Measurements from ENCODE around the gene TTC9.

Gene TTC9

DNA sequence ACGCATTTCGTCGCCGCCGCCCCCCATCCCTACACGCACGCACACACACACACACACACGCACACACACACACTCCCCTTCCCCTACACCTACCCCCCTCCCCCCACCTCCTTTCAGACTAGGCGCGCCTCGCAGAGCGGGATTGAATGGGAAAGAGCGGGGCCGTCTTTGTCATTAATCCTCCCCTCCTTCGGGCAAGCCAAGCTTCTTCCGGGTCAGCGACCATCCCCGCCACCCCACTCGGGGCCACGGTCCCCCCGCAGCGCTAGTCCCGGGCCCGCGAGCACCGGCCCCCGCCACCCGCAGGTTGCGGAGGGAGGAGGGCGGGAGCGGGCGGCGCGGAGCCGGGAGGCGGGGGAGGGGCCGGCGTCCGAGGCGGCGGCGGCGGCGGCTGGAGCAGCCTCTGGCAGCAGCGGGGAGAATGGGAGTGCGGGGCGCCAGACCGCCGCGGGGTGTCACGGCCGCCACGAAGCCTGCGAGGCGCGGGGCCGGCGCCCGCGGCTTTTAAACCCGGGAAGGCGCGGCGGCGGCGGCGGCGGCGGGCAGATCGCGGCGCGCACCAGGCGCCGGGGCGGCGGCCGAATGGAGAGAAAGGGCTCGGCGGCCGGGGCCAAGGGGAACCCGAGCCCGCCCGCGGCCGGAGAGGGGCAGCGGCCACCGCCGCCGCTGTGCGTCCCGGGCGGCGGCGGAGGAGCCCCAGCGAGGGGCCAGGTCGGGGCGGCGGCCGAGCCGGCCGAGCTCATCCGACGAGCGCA lies at the start of gene TTC9:
TTC9 (plus strand) TSS at position 369 of the 755 bp plus-strand sequence; CDS start at position 583, 214 bp downstream.
- no peak for DNase-seq

DNA sequence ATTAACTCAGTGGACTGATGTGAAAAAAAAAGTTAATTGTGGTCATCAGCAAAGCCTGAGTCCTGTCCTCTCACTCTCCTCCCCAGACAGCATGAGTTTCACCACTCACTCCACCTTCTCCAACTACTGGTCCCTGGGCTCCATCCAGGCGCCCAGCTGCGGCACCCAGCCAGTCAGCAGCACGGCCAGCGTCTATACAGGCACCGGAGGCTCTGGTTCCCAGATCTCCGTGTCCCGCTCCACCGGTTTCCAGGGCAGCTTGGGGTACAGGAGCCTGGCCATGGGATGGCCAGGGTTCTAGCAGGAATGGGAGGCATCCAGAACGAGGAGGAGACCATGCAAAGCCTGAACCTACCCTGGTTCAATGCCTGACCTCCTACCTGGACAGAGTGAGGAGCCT lies 47.3 kb upstream of the TTC9 start:
- DNase-seq: no peak

DNA sequence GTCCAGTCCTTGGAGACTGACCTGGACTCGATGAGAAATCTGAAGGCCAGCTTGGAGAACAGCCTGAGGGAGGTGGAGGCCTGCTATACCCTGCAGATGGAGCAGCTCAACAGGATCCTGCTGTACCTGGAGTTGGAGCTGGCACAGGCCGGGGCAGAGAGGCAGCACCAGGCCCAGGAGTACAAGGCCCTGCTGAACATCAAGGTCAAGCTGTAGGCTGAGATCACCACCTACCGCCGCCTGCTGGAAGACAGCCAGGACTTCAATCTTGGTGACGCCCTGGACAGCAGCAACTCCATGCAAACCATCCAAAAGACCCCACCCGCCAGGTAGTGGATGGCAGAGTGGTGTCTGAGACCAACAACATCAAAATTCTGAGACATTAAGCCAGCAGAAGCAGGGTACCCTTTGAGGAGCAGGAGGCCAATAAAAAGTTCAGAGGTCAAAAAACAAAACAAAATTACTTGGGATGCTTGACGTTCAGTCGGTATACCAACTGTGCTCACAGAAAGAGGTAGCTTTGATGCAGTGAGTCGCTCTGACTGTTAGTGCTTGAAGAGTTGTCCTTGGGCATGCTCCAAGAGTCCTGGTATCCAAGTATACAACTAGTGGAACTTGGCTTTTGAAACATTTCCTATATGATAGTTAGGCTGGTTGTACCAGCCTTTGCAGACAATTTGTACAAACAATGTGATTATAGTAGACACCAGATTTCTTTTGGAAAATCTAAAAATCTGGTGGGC lies 46.1 kb upstream of the TTC9 start:
- no peak for DNase-seq

DNA sequence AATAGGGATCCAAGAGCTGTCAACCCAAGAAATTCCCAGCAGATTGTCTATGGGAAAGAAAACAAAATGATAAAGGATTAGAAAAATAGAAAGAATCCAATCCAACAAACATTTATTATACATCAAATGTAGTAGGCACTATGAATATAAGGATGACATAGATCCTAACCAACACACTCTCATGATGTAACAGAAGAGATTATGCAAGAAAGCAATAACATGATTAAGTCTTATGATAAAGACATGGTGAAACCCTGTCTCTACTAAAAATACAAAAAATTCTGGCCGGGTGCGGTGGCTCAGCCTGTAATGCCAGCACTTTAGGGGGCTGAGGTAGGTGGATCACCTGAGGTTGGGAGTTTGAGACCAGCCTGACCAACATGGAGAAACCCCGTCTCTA lies 44.0 kb upstream of the TTC9 start:
- no peak for DNase-seq

DNA sequence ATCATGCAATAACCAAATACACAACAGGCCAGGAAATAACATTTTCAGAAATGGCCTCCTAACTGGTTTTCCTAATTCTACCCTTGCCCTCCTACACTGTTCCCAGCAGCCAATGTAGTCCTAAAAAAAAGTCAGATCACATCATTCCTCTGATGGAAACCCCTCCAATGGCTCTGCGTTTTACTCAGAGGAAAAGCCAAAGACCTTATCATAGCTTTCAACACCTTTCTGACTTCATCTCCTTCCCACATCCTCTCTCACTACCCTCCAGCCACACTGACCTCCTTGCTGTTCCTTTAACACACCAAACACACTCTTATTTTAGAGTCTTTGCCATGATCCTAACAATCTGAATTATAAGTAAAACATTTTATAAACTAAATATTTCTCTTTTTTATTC lies 42.4 kb upstream of the TTC9 start:
- no peak for DNase-seq

DNA sequence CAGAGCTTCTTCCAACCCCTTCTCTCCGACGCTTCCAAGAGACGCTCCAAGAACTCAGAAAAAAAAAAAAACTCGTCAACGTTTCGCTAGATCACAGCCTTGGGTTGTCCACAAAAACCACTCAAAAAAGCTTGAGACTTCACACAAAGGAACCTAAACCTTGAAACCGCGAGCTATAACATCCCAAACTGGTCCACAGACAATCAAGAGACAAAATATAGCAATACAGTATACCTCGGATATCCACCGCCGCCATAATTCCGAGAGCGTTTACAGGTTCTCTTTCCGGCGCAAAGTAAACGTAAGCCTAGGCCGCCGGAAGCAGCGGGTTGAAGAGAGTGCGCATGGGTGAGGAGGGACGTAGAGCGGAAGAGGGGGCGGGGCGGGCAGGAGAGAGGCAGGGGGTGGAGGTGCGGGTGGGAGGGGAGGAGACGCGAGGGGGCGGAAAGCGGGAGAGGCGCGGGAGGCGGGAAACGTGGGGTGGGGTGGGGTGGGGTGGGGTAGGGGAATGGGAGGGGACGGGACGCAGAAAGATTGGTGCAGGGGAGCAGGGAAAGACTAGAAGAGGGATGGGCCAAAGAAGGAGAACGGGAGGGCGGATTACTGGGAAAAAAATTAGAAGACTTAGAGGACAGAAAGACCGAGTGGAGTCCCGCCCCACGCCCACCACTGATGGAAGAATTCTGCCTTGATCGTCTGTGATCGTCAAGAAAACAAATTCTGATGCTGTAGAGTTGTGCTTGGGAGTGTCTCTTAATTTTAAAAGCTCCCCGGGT lies 41.1 kb upstream of the TTC9 start, which contains the start of gene MED6:
MED6 (minus strand) TSS at position 274 of the 776 bp plus-strand sequence; CDS start at position 256, 18 bp downstream.
- DNase-seq: peak; percentile 93

DNA sequence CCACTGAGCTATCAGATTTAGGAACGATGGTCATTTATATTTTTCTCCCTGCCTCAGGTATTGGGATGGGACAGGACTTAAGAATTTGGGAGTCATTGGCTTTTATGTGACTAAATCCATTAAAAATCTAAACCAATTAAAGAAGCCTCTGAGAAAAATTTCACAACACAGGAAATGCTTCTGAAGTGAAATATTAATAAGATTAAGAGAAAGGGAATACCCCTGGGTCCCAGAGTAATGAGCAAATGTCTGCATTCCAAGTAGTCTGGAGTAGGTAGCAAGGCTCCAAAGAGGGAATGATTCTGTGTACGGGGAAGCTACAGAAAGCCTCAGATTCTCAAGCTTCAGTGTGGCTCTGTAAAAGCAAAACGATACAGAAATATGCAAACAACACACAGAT lies 40.6 kb upstream of the TTC9 start:
- peak; percentile 64 for DNase-seq

DNA sequence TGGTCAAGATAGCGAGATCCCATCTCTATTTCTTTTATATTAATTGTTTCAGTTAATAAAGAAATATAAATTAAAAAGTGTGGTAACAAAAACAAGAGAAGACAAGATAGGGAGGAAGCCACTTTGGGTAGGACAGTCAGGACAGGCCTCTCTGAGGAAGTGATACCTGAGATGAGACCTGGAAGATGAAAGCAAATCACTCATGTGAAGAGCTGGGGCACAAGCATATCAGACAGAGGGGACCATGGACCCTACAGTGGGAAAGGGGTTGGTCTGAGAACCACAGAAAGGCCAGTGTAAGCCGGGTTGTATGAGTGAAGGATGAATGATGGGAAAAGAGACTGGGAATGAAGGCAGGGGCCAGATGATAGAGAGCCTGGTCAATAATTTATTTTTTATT lies 39.5 kb upstream of the TTC9 start:
- DNase-seq: no peak

DNA sequence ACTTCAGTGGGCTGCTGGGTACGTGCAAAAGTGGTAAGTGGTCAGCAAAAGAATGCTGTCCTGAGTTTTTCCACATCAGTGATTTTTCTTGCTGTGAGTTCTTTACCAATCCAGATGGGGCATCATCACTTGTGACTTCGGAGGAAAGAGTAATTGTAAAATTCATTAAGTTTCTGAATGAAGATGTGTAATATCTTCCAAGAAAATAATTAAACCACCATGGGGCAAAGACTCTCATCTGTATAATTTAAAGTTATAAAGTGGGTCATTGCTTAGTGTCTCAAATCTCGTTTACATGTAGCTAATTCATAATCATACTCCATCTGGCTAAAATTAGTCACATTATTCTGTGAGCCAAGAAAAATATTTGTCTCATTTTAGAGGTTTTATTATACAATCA lies 30.5 kb upstream of the TTC9 start:
- DNase-seq: no peak

DNA sequence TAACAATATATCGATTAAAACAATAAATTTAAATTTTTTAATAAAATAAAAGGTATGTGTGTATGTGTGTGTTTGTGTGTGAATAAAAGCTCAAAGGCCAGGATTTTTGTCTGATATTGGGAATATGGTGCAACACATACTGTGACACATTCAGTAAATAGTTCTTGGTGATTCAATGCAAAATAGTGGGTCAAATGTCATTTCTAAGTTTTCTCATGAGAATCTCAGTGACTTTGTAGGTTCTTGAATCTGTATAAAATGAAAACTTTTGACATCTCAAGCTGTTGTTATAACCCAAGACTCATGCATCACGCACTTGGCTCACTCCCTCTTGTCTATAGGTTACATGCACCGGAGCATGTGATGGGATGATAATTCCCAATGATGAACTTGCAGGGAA lies 25.1 kb upstream of the TTC9 start:
- no peak for DNase-seq

DNA sequence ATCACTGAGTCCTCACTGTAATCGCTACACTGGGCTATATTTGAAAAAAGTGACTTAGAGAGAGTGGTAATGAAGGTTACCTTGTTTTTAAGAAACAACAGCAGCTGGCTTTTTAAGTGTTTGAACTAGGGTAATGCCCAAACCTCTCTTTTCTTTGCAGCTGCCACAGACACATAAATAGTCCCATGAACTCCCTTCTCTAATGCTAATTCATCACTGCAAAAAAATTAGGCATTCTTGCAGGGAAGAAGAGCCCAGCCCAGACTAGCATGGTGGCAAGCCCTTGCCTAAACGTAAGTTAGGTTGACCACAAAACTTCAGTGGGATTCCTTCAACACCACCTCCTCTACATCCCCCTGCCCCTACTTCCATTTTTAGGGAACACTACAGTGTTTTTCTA lies 23.4 kb upstream of the TTC9 start:
- DNase-seq: no peak

DNA sequence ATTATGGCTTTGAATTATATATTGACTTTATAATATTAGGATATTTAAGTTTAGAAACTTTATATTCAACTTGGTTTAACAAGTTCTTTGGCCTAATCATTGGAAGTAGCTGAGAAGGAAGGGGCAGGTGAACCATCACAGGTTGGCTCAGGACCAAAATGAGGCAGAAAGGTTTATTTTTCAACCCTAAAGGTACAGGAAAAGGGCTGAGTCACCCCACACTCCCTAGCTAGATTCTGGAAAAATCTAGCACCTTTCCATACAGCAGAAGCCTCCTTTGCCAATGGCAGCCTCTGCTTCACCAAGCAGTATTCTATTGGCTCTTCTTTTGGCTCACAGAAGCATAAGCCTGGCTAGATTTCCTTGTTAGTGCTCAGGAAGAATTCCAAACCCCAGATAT lies 22.0 kb upstream of the TTC9 start:
- no peak for DNase-seq

DNA sequence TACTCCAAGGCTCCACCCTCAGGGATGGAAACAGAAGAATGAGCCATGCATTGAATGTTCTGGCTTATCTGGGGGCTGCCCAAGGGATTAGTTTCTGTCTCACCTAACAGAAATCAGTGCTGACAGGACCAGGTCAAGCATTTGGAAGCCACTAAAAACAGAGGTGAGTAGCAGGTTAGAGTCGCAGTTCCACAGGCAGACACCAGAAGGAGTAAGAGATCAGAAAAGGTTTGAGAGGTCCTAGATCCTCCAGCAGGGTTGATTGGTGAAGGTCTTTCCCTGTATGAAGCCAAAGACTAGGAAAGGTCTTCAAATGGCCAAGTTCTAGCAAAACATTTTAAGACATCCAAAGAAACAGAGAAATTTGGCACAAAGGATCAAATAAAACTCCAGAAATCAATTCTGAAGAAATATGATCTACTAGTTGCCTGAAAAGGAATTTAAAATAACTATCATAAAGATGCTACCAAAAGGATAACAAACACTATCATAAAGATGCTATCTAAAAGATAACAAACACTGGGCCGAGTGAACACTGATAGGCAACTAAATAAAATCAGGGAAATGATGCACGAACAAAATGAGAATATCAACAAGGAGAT lies 19.5 kb upstream of the TTC9 start:
- peak; percentile 21 for DNase-seq

DNA sequence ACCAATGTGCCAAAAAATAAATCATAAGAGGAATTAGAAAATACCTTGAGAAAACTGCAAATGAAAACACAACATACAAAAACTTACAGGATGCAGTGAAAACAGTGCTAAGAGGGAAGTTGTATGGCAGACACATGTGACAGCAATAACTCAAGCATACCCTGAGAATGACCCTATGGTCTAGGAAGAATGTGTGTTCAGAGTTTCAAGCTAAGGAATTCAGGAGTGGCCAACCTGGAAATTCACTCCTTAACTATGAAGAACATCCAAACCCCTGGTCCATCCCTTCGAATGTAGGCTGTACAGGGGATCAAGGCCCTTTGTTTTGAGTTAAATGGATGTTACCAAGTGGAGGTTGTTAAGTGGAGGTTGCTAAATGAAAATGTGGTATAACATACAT lies 16.7 kb upstream of the TTC9 start:
- peak; percentile 10 for DNase-seq

DNA sequence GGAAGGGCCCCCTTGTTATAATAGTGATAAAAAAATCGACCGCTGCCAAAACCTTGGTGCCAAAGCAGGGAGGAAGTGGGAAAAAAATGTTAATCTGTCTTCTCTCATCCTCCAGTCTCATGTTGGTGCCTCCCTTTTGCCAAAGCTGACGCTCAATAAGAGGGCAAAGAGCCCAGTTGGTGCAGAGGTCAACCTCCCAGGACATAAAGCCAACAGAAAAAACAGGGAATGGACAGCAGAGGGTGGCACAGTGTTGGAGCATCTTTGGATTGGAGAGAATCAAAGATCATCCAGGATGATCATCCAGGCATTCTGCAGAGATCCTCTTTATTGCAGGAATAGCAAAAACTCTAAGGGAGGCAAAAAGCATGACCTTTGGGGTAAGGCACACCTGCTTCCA lies 9.8 kb upstream of the TTC9 start:
- no peak for DNase-seq

DNA sequence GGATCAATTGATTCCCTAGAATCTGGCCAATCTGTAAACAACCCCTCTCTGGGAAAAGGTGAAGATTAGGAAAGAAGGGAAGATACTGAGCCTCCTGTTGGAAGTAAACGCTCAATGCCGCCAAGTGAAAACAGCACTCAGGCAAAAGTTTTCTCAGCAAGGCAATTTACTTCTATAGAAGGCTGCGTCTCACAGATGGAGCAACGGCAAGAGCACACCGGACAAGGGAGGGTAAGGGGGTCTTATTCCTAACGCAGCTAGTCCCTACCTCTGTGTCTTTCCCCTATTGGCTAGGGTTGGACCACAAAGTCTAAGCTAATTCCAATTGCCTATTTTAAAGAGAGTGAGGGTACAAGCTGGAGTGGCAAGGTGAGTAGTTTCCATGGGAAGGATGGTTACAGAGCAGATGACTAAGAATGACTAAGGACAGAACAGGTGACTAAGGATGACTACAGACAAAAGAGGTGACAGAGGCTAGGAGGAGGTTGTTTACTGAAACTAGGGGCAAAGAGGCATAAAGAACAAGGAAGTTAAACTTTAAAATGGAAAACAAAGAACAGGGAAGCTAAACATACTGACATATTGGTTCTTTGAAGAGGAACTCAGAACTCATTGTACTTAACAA lies 5.6 kb upstream of the TTC9 start:
- DNase-seq: no peak

DNA sequence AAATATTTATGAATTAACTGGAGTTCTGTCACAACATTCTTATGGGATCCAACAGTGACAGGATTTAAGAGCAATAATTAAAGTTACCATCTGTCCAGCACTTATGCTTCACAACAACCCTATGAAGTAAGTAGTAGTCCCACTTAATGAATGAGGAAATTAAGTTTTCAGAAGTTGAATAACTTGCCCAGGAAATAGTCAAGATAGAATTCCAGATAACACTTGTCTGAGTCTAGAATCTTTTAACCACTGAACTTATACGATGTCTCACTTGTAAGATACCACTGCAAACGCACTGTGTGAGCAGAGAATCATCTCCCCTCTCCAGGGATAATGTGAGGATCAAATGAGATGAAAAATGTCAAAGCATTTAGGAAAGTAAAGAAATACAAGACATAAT lies 3.3 kb upstream of the TTC9 start:
- no peak for DNase-seq

DNA sequence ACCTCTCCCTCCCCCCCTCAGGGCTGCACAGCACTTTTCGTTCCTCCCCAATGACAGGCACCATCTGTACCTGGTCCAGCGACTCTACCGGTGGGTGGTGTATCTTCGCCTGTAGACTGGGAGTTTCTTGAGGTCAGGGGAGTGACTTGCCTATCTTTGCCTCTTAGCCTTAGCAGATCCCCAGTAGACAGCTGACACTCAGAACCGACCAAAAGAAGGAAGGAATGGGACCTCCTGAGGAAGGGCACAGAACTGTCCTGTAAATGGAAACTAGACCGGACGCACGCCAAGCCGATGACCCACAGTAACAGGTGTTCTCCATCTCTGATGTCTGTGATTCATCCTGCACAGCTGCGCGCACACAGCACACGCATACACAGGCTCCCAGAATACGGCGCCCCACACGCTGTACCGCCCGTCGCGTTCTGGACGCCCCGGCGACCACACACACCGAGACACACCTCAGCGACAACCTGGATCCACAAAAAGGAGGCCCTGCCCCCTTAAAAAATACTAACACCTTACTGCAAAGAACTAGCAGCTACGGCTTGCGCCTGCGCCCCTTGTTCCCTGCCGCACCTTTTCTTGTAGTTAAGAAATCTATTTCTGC lies 673 bp upstream of the TTC9 start:
- DNase-seq: peak; percentile 22

DNA sequence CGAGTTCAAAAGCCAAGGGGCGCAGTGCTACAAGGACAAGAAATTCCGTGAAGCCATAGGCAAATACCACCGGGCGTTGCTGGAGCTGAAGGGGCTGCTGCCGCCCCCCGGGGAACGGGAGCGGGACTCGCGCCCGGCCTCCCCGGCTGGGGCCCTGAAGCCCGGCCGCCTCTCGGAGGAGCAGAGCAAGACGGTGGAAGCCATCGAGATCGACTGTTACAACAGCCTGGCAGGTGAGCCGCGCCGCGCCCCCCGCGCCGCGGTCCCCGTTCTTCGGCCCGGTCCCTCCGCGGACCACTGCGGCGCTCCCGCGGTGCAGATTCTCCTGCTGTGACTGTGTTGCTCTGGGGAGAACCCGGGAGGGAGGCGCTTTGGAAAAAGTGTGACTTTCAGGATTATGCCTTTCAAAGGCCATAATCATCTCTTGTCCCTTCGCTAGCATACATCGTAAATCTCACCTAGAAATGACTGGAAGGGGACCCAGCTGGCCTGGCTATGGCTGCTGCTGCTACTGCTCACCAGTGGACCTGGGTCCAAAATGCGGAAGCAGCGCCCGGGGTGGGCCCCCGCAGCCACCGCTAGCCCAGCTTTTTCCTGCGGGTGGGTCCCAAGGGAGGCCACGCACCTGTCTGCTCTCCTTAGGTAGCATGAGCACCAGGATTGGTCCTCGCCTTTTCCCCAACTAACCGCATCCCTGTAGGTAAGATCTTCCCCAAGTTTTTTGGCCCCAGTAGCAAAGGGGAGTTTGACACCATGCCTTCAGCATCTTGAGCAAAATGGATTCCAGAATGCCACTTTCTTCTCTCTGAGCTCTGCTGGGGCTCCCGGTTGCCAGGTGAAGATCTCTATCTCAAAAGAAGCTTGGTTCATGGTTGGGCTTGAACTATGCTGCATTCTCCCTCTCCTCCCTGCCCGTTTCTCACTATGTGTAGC lies 853 bp downstream of the TTC9 start:
- no peak for DNase-seq

DNA sequence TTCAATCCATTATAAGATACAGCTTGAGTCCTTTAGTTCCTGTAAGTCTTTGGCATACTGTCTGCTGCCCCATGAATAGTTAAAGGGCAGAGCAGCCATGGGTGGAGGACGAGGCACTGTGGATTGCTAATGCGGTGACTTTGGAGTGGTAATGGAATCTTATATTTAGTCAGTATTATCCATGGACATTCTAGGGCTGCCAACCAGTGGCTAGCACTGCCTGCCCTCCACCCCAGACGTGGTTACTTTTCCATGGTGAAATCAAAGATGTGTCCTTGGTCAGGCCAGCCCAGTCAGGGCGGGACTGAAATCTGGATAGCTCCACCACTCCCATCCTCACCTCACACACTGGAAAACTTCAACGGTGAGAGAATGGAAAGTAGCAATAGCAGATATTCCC lies 2.3 kb downstream of the TTC9 start:
- DNase-seq: no peak

DNA sequence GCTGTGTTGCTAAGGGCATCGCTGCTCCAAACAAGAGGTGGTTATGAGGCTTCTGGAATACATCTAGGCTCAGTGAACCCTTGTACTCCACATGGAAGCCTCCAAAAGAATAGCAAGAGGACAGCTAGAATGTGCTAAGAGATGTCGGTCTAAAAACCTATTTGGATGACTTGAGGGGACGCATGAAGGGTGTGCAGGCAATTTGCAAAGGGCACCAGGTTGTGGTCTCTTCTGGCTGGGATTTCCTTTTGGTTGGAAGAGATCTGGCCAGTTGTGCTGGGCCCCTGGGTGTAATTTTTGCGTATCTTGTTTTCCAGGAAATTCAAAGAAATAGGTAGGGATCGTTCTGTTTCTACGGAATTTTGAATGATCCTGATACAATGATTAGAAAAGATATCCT lies 4.2 kb downstream of the TTC9 start:
- no peak for DNase-seq
